SK-N-MC (cell line): ENCODE data around the gene NOP14.

Source experiments
- EZH2 ChIP-seq: fragments of 200-600 bp; sonication (generic); IDR thresholded peaks from one replicate; pipeline ENCODE4 v1.6.1; 2017; ENCODE audit warnings: antibody characterized with exemption
- FOXP2 ChIP-seq: optimal IDR thresholded peaks from 2 replicates; pipeline ENCODE3; 2011; ENCODE audit warnings: mild to moderate bottlenecking, moderate library complexity; ENCODE audit not compliant: insufficient read depth; ENCODE audit errors: extremely low read length, control extremely low read depth
- POLR2AphosphoS5 ChIP-seq: IDR thresholded peaks from 2 replicates; pipeline ENCODE4 v1.6.1; 2012; ENCODE audit warnings: mild to moderate bottlenecking, low read depth, low read length, borderline replicate concordance

GRCh38 chr4:2953496-2953895, 9.7 kb downstream of the NOP14 start:
- TF ChIP-seq EZH2 (no peak), POLR2AphosphoS5 (no peak), FOXP2 (no peak)
